Calu3 (cell line): ENCODE data around the gene PIEZO2. TPM values are rescaled to one million over a fixed set of nuclear protein-coding genes. Genes with fewer than 3 reads are reported as not detected.
"Not testable (repeated sequence)": the region's sequence is repeated elsewhere in the genome, so short reads cannot be mapped to it uniquely, and the experiment has no call there.

Experiments used
- BruUV-seq: library from RNA; stranded (reverse); fragments of 400-500 nt; replicated peaks from 2 replicates; lab custom pipeline; 2021; lab: Mats Ljungman, UMichigan
- CTCF ChIA-PET: fragments of 300-600 bp; sonication (Branson Sonifier 250); formaldehyde crosslinking; loops from one replicate; lab custom pipeline; 2022; ENCODE audit warnings: antibody characterized with exemption; lab: Charles Lee
- DNase-seq: peaks from one replicate; pipeline ENCODE4 v3.0.0; 2022
- H3K27ac Mint-ChIP-seq: one replicate; pipeline ENCODE4 v1.8.0; 2022; ENCODE audit warnings: mixed read lengths; ENCODE audit not compliant: unreplicated experiment
- H3K27me3 Mint-ChIP-seq: one replicate; pipeline ENCODE4 v1.8.0; 2022; ENCODE audit warnings: mixed read lengths; ENCODE audit not compliant: unreplicated experiment
- H3K36me3 Mint-ChIP-seq: one replicate; pipeline ENCODE4 v1.8.0; 2022; ENCODE audit warnings: mild to moderate bottlenecking, moderate library complexity, mixed read lengths; ENCODE audit not compliant: insufficient read depth, unreplicated experiment
- H3K4me1 Mint-ChIP-seq: one replicate; pipeline ENCODE4 v1.8.0; 2022; ENCODE audit warnings: mild to moderate bottlenecking, low read depth, mixed read lengths; ENCODE audit not compliant: unreplicated experiment
- H3K4me3 Mint-ChIP-seq: one replicate; pipeline ENCODE4 v1.8.0; 2022; ENCODE audit warnings: mild to moderate bottlenecking, low read depth, moderate library complexity, mixed read lengths; ENCODE audit not compliant: unreplicated experiment
- H3K9me3 Mint-ChIP-seq: one replicate; pipeline ENCODE4 v1.8.0; 2022; ENCODE audit warnings: low read depth, mixed read lengths; ENCODE audit not compliant: unreplicated experiment
- intact Hi-C: fragments of 100-400 bp; cut with micrococcal nuclease; formaldehyde crosslinking; loops from one replicate; pipeline ENCODE4 v1.10.0; 2022; ENCODE audit not compliant: unreplicated experiment
- total RNA-seq: library from RNA; stranded (reverse); gene quantifications from 2 replicates; pipeline ENCODE4 v1.2.3, GENCODE V29; 2022
- TF ChIP-seq, protein P1 (sequence below): fragments of 200-600 bp; IDR thresholded peaks from one replicate; pipeline ENCODE4 v1.8.0; 2022; ENCODE audit warnings: antibody characterized with exemption; ENCODE audit not compliant: unreplicated experiment

PIEZO2 gene
- total RNA-seq, 1 experiment from 2014 or later, result 0.24 TPM

DNA sequence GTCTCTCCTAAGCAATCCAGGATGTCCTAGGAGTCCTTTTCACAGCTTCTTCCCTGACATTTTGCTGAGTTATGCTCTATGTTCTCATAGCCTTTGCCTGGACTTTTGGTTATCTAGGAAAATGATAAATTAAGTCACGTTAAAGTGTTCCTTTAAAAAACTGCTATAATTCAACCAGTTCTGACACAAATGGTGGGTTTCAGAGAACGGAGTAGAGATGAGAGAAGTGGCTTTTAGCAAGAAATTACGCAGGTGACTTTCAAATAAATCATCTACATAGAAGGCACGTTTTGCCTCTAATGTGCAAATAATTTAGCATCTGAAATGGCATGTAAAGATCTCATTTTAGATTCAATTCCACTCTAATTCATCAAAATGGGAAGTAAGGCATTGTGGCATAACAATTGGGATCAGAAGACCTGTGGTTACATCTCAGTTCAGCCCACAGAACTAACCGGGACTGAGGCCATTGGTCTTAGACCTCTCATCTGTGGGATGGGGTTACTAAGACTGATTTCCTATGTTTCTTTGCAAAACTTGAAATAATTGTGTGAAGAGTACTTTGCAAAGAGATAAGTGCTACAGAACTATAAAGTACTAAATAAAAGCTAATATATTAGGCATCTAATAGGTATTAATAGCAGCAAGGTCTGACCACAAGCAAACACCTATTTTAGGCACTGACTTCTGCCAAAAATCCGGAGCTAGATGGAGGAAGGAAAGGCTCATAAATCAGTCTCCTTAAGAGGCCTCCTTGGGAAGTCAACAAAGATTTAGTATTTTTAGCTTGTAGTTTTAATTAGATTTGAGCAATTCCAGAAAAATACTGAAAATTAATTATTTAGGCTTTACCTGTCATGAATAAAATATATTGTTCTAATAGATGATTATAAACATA, 211.4 kb downstream of the PIEZO2 start:
- no peaks in the 10 kb centered on the region for H3K9me3 Mint-ChIP-seq
- H3K4me3 Mint-ChIP-seq, result no peak overlapping the region
- BruUV-seq, result no TSS peak
- no peaks in the 10 kb centered on the region for H3K36me3 Mint-ChIP-seq
- CTCF ChIA-PET, result no interaction called here
- TF ChIP-seq, protein P1, sequence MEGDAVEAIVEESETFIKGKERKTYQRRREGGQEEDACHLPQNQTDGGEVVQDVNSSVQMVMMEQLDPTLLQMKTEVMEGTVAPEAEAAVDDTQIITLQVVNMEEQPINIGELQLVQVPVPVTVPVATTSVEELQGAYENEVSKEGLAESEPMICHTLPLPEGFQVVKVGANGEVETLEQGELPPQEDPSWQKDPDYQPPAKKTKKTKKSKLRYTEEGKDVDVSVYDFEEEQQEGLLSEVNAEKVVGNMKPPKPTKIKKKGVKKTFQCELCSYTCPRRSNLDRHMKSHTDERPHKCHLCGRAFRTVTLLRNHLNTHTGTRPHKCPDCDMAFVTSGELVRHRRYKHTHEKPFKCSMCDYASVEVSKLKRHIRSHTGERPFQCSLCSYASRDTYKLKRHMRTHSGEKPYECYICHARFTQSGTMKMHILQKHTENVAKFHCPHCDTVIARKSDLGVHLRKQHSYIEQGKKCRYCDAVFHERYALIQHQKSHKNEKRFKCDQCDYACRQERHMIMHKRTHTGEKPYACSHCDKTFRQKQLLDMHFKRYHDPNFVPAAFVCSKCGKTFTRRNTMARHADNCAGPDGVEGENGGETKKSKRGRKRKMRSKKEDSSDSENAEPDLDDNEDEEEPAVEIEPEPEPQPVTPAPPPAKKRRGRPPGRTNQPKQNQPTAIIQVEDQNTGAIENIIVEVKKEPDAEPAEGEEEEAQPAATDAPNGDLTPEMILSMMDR, result no peak
- DNase-seq, result no peak
- no peak overlapping the region for H3K27ac Mint-ChIP-seq
- H3K27me3 Mint-ChIP-seq, result no peaks in the 10 kb centered on the region
- H3K4me1 Mint-ChIP-seq, result no peaks in the 10 kb centered on the region
- intact Hi-C loops, result no loop called here

DNA sequence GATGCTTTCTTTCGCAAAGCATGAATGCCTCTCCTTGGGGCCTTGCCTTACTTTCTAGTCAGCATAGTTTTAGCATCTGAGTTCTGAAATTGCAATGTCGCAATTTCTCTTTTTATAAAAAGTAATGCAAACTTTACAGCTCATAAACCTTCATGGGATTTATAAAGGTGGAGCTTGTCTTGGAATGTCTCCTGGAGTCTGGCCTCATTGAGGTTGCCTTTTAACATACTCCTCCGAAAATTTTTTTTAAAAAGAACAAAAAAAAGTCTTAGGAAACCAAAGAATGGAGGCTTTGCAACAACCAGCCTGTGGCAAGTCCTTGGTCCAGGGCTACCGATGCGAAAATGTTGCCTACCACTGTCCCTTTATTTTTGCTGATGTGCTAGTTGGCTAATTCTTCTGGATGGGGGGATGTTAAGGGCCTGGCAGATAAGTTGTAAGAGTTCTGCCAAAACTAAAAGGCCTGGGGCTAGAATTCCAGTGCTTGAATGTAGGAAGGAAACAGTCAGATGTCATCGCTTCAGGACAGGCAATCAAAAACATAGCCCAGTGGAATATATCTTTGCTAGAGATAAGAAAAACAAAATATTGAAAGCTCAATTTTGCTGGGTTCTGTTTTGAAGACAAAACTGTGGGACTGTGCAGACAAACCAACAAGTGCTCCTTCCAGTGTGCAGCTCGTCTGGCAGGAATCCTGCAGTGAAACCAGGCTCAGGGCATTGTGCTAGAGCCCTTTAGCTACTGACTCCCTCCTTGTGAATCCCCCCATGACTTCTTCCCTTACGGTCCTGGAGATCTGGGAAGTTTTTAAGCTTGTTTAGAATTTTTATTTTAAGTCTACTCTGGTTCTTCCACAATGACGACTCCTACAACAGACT, 213.0 kb downstream of the PIEZO2 start:
- no TSS peak for BruUV-seq
- intact Hi-C loops, result no loop called here
- DNase-seq, result no peak
- H3K27ac Mint-ChIP-seq, result no peak overlapping the region
- H3K4me1 Mint-ChIP-seq, result no peaks in the 10 kb centered on the region
- no peaks in the 10 kb centered on the region for H3K9me3 Mint-ChIP-seq
- no peak overlapping the region for H3K4me3 Mint-ChIP-seq
- CTCF ChIA-PET, result interaction anchor here (0.5 kb wide), 1 partner anchor 237 kb away, joined by 3 read pairs; no protein-coding TSS in a partner anchor
- TF ChIP-seq, protein P1, result no peak
- no peaks in the 10 kb centered on the region for H3K36me3 Mint-ChIP-seq
- H3K27me3 Mint-ChIP-seq, result no peaks in the 10 kb centered on the region

DNA sequence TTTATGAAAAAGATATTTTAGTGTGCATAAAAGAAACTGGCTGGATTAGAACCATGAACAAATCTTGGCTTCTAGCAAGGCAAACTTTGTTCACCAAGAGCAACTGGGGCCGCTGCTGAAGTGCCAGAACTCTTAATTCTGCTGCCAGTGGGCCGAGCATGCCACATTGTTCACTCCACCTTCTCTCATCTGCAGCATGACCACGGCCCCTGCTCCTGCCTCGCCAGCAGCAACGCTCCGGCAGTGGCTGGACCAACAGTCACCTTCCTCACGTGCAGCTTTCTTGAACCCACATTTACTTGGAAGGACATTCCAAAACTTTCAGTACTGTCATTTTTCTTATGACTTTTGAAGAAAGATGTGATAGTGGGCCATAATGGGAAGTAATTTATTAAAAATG, 213.8 kb downstream of the PIEZO2 start:
- Mint-ChIP-seq H3K36me3 (no peaks in the 10 kb centered on the region), H3K27ac (no peak overlapping the region), H3K9me3 (no peaks in the 10 kb centered on the region), H3K4me1 (peaks cover 1% of the 10 kb centered on the region), H3K4me3 (no peak overlapping the region), H3K27me3 (no peaks in the 10 kb centered on the region)
- CTCF ChIA-PET, result no interaction called here
- intact Hi-C loops, result no loop called here
- no peak for DNase-seq
- TF ChIP-seq, protein P1, result no peak
- BruUV-seq, result no TSS peak

DNA sequence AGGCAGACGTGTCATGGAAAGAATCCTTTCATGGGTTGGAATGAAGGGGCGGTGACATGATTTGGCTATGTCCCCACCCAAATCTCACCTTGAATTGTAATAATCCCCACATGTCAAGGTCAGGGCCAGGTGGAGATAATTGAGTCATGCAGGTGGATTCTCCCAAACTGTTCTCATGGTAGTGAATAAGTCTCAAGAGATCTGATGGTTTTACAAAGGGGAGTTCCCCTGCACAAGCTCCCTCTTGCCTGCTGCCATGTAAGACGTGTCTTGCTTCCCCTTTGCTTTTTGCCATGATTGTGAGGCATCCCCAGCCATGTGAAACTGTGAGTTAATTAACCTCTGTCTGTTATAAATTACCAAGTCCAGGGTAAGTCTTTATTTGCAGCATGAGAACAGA, 215.7 kb downstream of the PIEZO2 start:
- H3K4me3 Mint-ChIP-seq, DNase-seq, H3K27ac Mint-ChIP-seq, H3K36me3 Mint-ChIP-seq, BruUV-seq, H3K27me3 Mint-ChIP-seq, CTCF ChIA-PET, intact Hi-C loops, H3K4me1 Mint-ChIP-seq, H3K9me3 Mint-ChIP-seq: not testable (repeated sequence)
